GM12873 (cell line): ENCODE results near the gene CBX3.

Source experiments
- CTCF ChIP-seq: IDR thresholded peaks from 2 replicates; pipeline ENCODE4 v1.5.1; 2012; ENCODE audit warnings: low read depth, mild to moderate bottlenecking, moderate library complexity, low read length, control low read depth; ENCODE audit not compliant: insufficient read depth; ENCODE audit errors: missing control alignments

Gene CBX3

GRCh38 chr7:26185844-26186180, 15.7 kb upstream of the CBX3 start:
- no peak for TF ChIP-seq CTCF

GRCh38 chr7:26186364-26187311, 14.9 kb upstream of the CBX3 start:
- no peak for TF ChIP-seq CTCF

- TF ChIP-seq CTCF = no peak
These were observed 14.0 kb upstream of the CBX3 start for GRCh38 chr7:26187380-26188205.

GRCh38 chr7:26188206-26188956, 13.2 kb upstream of the CBX3 start:
- no peak for TF ChIP-seq CTCF

GRCh38 chr7:26188957-26189541, 12.5 kb upstream of the CBX3 start:
- TF ChIP-seq CTCF = no peak

DNA sequence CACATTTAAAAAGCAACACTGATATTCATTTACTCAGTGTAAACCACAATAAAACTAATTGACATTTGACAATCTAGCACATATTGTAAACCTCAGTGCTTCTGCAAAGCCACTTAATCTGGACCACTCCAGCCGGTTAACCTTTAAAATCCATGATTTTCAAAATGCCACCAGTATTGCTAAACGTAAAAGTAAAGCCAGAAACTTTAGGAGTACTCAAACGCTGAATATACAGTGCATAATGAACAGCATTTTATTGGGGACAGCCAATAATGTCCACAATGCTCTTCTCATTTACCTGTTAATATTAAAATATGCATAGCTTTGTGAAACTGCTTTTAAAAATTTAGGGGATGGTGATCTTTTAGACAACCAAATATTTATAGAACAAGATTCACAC, 11.8 kb upstream of the CBX3 start:
- no peak for TF ChIP-seq CTCF
